Dedifferentiated amniotic fluid mesenchymal stem cell (primary cell): ENCODE measurements around the gene NYAP2.

ENCODE experiments used
- DNase-seq: peaks from one replicate; pipeline ENCODE4 v3.0.0-alpha.2; 2016; ENCODE audit errors: extremely low spot score

NYAP2 gene

GRCh38 chr2:225428360-225428759 is 28.9 kb downstream of the NYAP2 start:
- no peak for DNase-seq

GRCh38 chr2:225429717-225430116 is 30.2 kb downstream of the NYAP2 start:
- no peak for DNase-seq

- no peak for DNase-seq
These were observed 31.8 kb downstream of the NYAP2 start for GRCh38 chr2:225431105-225431863.

- DNase-seq: no peak
These were observed 34.5 kb downstream of the NYAP2 start for GRCh38 chr2:225434014-225434413.

GRCh38 chr2:225437319-225437718 is 37.8 kb downstream of the NYAP2 start:
- no peak for DNase-seq

GRCh38 chr2:225438248-225438647 is 38.7 kb downstream of the NYAP2 start:
- DNase-seq: no peak

- DNase-seq: no peak
These were observed 53.2 kb downstream of the NYAP2 start for GRCh38 chr2:225452677-225453076.

- no peak for DNase-seq
These were observed 54.9 kb downstream of the NYAP2 start for GRCh38 chr2:225454412-225454811.

GRCh38 chr2:225456619-225457260 is 57.2 kb downstream of the NYAP2 start:
- DNase-seq: no peak

- DNase-seq: no peak
These were observed 58.0 kb downstream of the NYAP2 start for GRCh38 chr2:225457482-225457881.

GRCh38 chr2:225458431-225459117 is 59.1 kb downstream of the NYAP2 start:
- no peak for DNase-seq

- DNase-seq: no peak
These were observed 62.9 kb downstream of the NYAP2 start for GRCh38 chr2:225462417-225462816.

GRCh38 chr2:225462945-225463344 is 63.4 kb downstream of the NYAP2 start:
- peak; percentile 29 for DNase-seq

- no peak for DNase-seq
These were observed 63.9 kb downstream of the NYAP2 start for GRCh38 chr2:225463449-225463848.

- no peak for DNase-seq
These were observed 65.0 kb downstream of the NYAP2 start for GRCh38 chr2:225464346-225465025.

GRCh38 chr2:225465827-225466226 is 66.3 kb downstream of the NYAP2 start:
- no peak for DNase-seq

GRCh38 chr2:225466891-225467604 is 67.5 kb downstream of the NYAP2 start:
- no peak for DNase-seq

GRCh38 chr2:225468131-225468530 is 68.6 kb downstream of the NYAP2 start:
- no peak for DNase-seq

GRCh38 chr2:225471039-225471438 is 71.5 kb downstream of the NYAP2 start:
- DNase-seq: no peak

- DNase-seq: no peak
These were observed 72.0 kb downstream of the NYAP2 start for GRCh38 chr2:225471482-225471881.

GRCh38 chr2:225472161-225472560 is 72.7 kb downstream of the NYAP2 start:
- no peak for DNase-seq

GRCh38 chr2:225479386-225479785 is 79.9 kb downstream of the NYAP2 start:
- no peak for DNase-seq
